Sciatic nerve (tissue), 2 donors: Measurements from ENCODE around the gene HRK. TPM values are rescaled to one million over a fixed set of nuclear protein-coding genes. Genes with fewer than 3 reads are reported as not detected.

Experiments
- ATAC-seq: fragments of 200-7000 bp; cut with Tn5 transposase; one replicate; pipeline ENCODE4 v1.9.1; 2020; ENCODE audit warnings: mild to moderate bottlenecking, moderate library complexity
- DNase-seq: peaks from one replicate; pipeline ENCODE4 v3.0.0-alpha.2; 2020; ENCODE audit warnings: low spot score
- intact Hi-C: fragments of 100-400 bp; cut with DNase I; formaldehyde crosslinking; loops from one replicate; pipeline ENCODE4 v1.14.2; 2022
- total RNA-seq: library from RNA; stranded (reverse); fragmentation: NEBNext Ultra II Directional; extraction: Animal tissue kit (Norgen Biotek cat#: 25700); gene quantifications from one replicate; pipeline ENCODE4 v1.2.1, GENCODE V29; 2021
- donor health status: DM: no; HTN: no; CAD: no.
- donor health status: DM: no; HTN: no; CAD: no.

Gene HRK
- total RNA-seq, 1 donor from 2014 or later: 0.22 TPM

DNA sequence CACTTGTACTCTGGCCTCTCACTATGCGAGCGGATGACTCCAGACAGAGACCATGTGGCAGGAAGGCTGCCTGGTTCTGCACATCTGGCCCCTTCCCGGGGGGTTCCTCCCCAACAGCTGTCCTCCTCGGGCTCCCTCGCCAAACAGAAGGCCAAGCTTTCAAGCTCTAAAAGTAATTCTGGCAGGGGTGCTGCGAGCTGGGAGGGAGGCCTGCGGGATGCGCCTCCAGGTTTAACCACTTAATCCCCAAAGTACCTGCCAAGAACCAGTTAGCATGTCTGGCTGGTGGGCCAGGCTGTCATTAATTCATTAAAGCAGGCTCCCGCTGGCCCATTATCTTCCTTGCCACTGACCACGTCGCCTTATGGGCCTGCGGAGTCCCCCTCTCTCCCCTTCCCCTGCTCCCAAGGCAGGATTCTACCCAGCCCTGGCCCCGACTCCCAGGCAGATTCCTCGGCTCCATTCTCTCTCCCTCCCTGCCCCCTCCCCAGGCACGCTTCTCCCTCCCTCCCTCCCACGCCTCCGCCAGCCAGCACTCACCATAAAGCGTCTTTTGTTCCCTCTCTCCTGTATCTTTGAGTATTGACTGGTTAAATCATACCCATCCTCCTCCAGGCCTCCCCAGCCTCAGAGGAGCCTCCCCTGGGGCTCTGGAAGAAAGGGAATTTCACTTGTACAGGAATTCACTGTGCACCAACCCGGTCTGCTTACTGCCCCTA is 4.9 kb downstream of the HRK start:
- DNase-seq: no peak
- intact Hi-C loops: no loop called here
- ATAC-seq: peak; percentile 28

DNA sequence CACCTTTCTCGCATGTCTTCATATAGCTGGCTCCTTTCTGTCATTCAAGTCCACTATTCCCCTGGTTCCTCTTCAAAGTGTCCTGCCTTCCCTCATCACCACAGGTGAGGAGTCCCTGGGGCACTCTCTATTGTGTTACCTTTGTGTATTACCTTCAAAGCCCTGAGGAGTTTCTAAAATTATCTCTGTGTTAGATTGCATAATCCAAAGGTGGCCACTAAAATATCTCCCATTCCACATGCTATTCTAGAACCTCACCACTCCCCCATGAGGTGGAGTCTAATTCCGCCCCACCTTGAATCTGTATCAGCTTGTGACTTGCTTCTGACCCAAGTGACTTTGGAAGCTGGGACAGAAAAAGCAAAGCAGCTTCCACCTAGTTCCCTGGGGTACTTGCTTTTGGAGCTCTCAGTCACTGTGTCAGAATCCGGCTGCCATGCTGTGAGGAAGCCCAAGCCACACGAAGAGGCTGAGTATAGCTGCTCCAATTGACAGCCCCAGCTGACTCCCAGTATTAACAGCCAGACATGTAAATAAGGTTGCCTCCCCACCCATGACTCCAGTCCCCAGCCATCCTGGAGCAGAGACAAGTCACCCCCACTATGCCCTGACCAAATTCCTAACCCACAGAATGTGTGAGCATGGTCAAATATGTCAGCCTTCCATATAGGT is 6.8 kb downstream of the HRK start:
- no peak for ATAC-seq
- intact Hi-C loops: no loop called here
- DNase-seq: no peak

DNA sequence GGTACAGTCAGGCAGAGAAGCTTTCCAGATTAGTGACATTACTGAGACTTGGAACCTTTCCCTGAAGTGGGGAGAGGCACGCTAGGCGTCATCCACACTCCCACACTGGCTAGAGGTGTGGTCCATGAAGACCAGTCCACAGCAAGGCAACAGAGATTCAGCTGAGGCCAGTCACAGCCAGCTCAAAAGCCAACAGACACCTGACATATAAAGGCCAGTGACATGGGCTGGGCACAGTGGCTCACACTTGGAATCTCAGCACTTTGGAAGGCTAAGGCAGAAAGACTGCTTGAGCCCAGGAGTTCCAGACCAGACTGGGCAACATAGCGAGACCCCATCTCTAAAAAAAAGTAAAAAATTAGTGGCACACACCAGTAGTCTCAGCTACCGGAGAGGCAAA is 10.9 kb downstream of the HRK start:
- intact Hi-C loops: no loop called here
- DNase-seq (no peak), ATAC-seq (no peak)

DNA sequence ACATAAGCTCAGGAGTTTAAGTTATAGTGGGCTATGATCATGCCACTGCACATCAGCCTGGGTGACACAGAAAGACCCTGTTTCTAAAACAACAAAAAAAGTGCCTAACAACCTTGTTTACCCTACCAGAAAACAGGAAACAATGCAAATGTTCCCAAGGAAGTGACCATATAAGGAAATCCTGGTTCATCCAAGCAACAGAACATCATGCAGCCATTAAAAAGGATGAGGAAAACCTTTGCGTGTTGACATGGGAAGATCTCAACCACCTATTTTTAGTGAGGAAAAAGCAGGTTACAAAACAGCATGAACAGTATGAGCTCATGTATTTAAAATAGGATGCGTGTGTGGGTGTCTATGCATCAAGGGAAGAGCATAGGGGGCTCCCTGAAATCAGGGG is 13.7 kb downstream of the HRK start:
- DNase-seq (no peak), ATAC-seq (no peak)
- intact Hi-C loops: no loop called here

DNA sequence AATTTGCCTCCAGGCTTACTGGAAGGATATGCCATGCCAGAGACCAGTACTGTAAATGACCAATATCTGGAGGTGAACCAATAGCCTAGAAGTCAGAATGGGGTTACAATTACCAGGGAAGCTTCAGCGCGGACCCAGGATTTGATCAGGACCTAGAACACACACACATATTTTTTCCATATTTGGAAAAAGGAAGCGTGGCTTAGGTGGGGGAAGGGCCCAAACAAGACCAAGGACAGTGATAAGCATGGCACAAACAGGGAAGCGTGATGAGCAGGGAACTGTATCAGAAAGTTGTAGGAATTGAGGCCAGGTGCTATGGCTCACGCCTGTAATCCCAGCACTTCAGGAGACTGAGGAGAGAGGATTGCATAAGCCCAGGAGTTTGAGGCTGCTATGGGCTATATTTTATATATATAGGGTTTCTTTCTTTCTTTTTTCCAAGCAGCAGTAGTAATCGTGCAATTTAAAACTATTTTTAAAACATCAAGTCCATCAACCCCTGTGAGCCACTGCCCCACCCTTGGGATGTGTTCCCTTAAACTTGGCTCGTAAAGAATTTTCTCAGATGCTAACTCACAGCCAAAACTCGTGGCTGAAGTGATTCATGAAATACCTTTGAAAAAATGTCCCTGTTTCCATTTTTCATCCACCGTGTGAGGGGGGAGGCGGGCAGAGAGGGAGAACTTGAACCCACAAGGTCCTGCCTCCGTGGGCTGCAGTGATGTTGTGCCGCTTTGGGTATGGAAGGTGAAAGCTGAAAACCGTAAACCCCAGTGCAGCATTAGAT is 16.7 kb downstream of the HRK start:
- ATAC-seq (no peak), DNase-seq (no peak)
- intact Hi-C loops: no loop called here

DNA sequence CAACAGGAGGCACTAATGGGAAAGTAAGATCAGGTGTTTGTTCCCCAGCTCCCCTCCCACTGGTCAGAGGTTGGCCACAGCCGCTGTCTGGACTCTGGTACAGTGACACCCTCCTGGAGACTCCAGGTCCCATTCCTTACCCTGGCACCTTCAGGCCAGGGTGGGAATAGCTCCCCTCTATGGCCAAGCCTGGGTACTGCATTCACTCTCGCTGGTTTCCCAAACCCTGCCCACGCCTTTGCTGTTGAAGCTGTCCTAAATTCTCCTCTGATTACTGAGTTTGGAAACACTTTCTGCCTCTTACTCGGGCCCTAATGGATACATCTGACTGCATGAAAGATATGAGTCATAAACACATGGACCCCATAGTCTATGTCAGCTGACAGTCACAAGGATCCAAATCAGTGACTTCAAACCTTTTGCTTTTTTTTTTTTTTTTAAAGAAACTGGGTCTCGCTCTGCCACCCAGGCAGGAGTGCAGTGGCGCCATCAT is 17.9 kb downstream of the HRK start:
- DNase-seq (no peak), ATAC-seq (no peak)
- intact Hi-C loops: no loop called here

DNA sequence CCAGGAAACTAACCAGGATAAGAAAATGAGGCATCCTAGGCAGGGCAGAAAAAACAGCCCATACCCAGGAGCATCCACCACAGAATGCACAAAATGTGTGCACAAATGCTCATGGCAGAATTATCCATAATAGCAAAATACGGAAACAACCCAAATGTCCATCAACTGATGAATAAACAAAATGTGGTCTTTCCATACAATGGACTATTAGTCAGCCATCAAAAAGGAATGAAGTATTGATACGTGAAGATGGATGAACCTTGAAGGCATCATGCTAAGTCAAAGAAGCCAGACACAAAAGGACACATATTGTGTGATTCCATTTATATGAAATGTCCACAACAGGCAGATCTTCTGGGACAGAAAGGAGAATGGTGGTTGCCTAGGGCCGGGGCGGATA is 19.1 kb downstream of the HRK start:
- no peak for DNase-seq
- ATAC-seq: no peak
- intact Hi-C loops: no loop called here

DNA sequence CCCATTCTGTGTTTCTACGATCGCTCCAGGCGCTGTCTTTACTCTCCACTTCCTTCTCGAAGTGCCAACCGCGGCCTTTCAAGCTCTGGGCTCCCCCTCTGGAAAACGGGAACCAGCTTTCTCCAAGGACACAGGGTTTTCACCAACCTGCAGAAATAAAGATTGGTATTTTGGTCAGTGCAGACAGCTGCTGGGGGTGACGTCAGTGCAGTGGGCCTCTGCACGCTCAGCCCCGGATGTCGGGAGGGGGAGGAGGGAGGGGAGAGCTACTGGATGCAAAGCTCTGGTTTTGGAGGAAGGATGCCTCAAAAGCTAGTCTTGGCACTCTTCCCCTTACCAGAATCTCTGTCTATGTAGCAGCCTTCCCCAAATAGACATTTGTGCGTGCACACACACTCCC is 19.9 kb downstream of the HRK start:
- peak; percentile 77 for ATAC-seq
- intact Hi-C loops: no loop called here
- DNase-seq: peak; percentile 70

DNA sequence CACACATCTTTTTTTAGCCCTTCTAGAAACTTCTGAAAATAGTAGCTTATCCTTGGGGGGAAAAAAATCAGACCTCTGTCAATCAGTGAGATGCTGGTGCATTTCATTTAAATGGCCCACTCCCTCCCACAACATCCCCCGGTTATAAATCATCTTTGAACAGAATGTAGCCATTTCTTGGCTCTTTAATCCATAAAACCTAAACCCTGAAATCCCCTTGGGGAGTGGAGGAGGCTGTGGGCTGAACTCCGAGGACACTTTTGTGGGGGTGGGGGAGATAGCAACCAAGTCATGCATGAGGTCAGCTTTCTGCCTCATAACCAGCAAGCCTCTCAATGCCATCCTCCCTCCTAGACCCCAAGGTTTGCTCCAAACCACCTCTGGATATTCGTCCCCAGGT is 21.0 kb downstream of the HRK start:
- DNase-seq (no peak), ATAC-seq (no peak)
- intact Hi-C loops: no loop called here

DNA sequence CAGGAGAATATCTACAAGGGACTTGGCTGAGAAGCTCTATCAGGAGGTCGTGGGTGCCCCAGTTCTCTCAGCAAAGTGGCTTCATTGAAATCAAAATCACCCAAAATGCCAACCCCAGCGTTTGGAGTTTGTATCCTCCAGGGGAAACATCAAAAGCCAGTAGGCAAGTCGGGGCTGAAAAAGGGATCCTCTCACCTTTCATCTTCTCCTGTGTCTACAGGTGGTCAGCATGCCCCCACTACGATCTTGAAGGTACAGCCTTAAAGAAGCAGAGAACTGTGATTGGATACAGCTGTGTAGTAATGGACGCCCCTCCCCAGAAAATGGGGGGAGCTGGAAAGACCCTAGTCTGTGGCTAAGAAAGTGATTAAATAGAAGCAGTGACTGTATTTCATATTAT is 22.2 kb downstream of the HRK start:
- intact Hi-C loops: no loop called here
- DNase-seq: no peak
- ATAC-seq: no peak

DNA sequence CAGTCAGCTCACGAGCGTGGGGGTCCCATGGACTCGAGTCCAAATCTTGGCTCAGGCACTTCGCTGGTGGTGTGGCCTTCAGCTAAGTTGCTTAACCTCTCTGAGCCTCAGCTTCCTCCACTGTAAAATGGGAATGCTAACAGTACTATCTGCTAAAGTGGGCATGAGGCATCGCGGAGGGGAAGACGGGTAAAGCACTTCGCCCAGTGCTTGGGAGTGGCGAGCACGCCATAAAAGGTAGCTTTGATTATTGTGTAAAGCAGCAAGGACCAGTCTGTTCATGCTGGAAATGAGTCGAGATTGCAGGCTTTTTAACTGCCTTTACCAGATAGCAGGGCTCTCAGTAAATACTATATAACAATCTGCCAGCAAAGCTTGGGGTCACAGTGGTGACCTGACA is 24.5 kb downstream of the HRK start:
- ATAC-seq (no peak), DNase-seq (no peak)
- intact Hi-C loops: no loop called here

DNA sequence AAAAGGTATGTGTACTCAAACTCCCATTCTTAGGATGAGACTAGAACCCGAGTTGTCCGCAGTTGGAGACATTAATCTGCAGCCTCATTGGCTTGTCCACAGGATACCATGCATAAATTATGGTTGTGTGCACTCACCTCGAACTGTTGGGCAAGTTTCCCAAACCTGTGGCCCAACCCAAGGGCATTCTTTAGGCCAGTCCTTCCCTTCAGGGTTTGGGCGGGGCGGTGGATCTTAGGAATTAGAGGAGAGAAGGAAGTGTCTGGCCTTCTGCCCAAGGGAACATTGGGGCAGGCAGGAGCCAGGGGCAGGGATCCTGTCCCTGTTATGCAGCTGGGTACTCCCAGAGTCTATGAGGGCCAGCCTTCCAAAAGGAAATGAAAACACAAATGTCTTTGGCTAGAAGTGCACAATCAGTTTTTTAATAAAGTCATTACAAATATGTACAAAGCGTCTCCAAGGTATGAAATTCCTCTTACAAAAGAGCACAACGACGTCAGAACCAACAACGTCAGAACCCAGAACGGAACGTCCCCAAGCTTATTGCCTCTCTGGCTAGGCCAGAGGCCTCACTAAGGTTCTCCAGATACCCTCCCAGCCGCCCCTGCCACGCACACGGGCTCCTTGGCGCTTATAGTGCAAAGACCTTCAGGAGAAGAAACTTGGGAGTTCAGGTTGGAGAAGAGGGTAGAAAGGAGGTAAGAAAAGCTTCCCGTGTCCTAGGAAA is 25.3 kb downstream of the HRK start:
- ATAC-seq (no peak), DNase-seq (no peak)
- intact Hi-C loops: no loop called here

DNA sequence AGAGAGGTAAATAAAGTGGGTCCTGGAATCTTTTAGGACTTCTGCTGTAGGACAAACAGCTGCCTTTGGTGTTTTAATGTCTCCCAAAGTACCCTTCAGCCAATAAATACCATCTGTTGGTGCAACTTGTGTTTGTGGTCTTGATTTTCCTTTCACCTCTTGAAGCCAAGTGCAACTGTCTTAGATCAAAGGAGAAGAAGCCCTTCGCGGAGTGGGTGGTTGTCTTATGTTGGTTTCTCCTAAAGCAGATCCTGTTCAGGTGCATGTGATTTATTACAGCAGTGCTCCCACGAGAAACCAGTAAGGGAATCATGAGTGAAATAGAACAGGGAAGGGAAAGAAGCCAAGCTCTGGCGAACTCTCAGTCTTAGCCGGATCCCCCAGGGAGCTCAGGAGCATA is 27.7 kb downstream of the HRK start:
- intact Hi-C loops: no loop called here
- DNase-seq (no peak), ATAC-seq (no peak)

DNA sequence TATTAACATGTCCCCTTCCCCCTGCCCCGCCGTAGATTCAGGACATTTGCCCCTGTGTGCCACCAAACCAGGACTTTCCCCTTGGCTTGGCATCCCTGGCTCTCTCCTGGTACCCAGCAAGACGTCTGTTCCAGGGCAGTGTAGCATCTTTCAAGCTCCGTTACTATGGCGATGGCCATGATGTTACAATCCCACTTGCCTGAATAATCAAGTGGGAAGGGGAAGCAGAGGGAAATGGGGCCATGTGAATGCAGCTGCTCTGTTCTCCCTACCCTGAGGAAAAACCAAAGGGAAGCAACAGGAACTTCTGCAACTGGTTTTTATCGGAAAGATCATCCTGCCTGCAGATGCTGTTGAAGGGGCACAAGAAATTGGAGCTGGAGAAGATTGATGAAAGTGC is 28.9 kb downstream of the HRK start:
- intact Hi-C loops: no loop called here
- ATAC-seq (no peak), DNase-seq (no peak)

DNA sequence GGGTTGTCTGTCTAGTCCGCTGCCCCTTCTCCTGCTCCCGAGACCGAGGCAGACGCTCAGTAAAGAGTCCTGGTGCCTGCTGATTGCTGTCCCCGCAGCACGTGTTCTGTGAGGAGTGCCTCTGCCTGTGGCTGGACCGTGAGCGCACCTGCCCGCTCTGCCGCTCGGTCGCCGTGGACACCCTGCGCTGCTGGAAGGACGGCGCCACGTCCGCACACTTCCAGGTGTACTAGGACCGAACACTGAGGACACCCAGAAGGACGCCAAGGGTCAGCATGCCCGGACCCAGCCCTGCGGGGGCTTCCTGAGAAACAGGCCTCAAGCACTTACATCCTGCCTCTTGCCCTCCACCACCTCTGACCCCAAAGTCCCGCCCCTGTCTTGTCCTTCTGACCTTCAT is 32.0 kb downstream of the HRK start:
- ATAC-seq (no peak), DNase-seq (no peak)
- intact Hi-C loops: no loop called here

DNA sequence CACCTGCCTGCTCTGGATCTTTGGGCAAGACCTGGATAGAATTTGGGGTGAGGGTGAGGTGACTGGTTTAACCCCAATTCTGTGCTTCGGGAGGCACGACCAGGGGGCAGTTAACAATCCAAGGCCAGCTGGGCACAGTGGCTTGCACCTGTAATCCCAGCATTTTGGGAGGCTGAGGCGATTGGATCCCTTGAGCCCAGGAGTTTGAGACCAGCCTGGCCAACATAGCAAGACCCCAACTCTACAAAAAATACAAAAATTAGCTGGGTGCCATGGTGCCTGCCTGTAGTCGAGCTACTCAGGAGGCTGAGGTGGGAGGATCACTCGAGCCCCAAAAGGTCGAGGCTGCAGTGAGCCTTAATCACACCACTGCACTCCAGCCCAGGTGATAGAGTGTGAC is 38.2 kb downstream of the HRK start:
- DNase-seq (no peak), ATAC-seq (no peak)
- intact Hi-C loops: no loop called here

DNA sequence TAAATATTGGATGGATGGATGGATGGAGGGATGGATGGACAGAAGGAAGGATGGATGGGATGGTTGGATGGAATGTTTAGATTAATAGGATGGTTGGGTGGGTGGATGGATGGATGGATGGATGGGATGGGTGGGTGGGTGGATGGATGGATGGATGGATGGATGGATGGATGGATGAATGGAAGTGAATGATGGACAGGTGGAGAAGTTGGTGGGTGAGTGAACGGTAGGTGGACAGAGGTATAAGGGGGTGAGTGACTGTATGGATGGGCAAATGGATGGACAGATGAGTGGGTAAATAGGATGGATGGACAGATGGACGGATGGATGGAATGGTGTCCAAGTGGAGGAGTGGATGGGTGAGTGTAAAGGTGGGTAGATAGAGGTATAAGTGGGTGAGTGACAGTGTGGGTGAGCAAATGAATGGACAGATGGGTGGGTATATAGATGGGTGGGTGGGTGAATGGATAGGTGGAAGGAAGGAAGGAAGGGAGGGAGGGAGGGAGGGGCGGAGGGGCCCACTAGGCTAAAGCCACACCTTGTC is 41.9 kb downstream of the HRK start:
- ATAC-seq (no peak), DNase-seq (no peak)
- intact Hi-C loops: no loop called here

DNA sequence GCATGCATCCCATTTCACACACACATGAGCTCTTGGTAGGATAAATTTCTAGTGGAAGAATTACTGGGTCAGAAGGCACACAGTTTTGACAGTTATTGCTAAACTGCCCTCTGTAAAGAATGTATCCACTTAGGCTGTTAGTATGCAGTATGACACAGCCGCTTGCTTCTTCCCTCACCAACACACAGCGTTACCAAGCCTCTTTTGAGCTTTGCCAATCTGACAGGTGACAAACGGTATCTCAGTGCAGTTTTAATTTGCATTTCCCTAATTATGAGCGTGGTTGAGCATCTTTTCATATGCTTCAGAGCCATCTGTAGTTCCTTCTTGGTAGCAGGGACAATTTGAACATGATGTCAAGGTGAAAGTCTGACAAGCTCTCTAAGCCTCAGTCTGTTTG is 42.9 kb downstream of the HRK start:
- no peak for ATAC-seq
- DNase-seq: no peak
- intact Hi-C loops: no loop called here

DNA sequence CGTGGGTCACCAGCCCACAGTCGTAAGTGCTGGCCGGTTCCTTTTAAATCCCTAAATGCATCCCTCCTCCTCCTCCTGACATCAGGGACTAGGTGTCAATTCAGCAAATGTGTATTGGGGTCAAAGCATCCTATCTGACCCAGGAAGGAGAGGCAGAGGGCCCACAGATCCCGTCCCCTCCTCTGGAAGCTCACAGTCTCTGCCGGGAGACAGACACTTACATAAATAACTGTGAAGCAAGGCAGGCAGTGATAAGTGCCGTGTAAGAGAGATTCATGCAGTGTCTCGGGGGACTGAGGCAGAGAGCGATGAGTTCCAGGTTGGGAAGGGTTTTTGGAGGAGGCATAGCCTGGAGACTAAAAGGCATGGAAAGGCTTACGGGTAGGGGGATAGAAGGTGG is 44.1 kb downstream of the HRK start:
- ATAC-seq (no peak), DNase-seq (no peak)
- intact Hi-C loops: no loop called here
